HCT116 (cell line): ENCODE measurements around the gene SLC24A3. TPM values are rescaled to one million over a fixed set of nuclear protein-coding genes. Genes with fewer than 3 reads are reported as not detected.

Experiments
- ATAC-seq: fragments of 200-7000 bp; cut with Tn5 transposase; 2 replicates; pipeline ENCODE4 v1.9.1; 2020; ENCODE audit warnings: mild to moderate bottlenecking, moderate library complexity
- BruUV-seq: library from RNA; stranded (reverse); fragments of 400-500 nt; replicated peaks from 2 replicates; lab custom pipeline; 2021; lab: Mats Ljungman, UMichigan
- CTCF ChIA-PET: fragments of 300-600 bp; sonication (Branson Sonifier 250); formaldehyde crosslinking; loops from one replicate; lab custom pipeline; 2021; ENCODE audit warnings: antibody characterized with exemption; lab: Charles Lee
- POLR2A ChIA-PET: fragments of 300-600, 350-600 bp; sonication (Branson Sonifier 250); formaldehyde crosslinking; loops from one replicate; lab custom pipeline; 2021; ENCODE audit warnings: antibody characterized with exemption; lab: Charles Lee
- RAD21 ChIA-PET, 2 experiments: fragments of 300-600 bp; sonication (Branson Sonifier 250); formaldehyde crosslinking; loops; one replicate each; lab custom pipeline; 2023; ENCODE audit warnings: low total read pairs in 2 of 2; ENCODE audit not compliant: uncharacterized antibody in 2 of 2, unreplicated experiment in 2 of 2, low non-redundant PET in 1 of 2; lab: Charles Lee
- DNase-seq: peaks from one replicate; pipeline ENCODE4 v3.0.0-alpha.2; 2010; ENCODE audit warnings: low read depth, low spot score
- H2AFZ ChIP-seq: fragments of 200-600 bp; shearing (Covaris generic), sonication (generic); 2 replicates; pipeline ENCODE4 v1.6.1; 2017; ENCODE audit warnings: low read depth, mixed run types, mixed read lengths, antibody characterized with exemption, low read length; ENCODE audit not compliant: poor library complexity, severe bottlenecking
- H3K27ac ChIP-seq: 2 replicates; pipeline ENCODE4 v1.5.1; 2012; ENCODE audit warnings: low read depth, low read length
- H3K27me3 ChIP-seq: fragments of 200-600 bp; sonication (generic); 2 replicates; pipeline ENCODE4 v1.6.1; 2016; ENCODE audit warnings: mixed run types, low read length, mixed read lengths; ENCODE audit not compliant: insufficient read depth
- H3K36me3 ChIP-seq, 2 experiments: fragments of 200-500 bp in 1 of 2; fragments of 200-600 bp in 1 of 2; sonication (Bioruptor generic) in 1 of 2; sonication (generic) in 1 of 2; 2 replicates each; pipeline versions ENCODE4 v1.5.1 to v1.6.1; 2014 to 2016; ENCODE audit warnings: low read length in 2 of 2, inconsistent platforms in 1 of 2, mixed read lengths in 1 of 2, mixed run types in 1 of 2; ENCODE audit not compliant: insufficient read depth in 2 of 2, control insufficient read depth in 1 of 2
- H3K4me1 ChIP-seq, 2 experiments: fragments of 200-600 bp in 1 of 2; sonication (generic) in 1 of 2; 2 replicates each; pipeline versions ENCODE4 v1.5.1 to v1.6.1; 2012 to 2017; ENCODE audit warnings: low read length in 2 of 2, inconsistent platforms in 1 of 2, mild to moderate bottlenecking in 1 of 2, mixed read lengths in 1 of 2, mixed run types in 1 of 2, moderate library complexity in 1 of 2; ENCODE audit not compliant: insufficient read depth in 2 of 2, control insufficient read depth in 1 of 2
- H3K4me2 ChIP-seq: fragments of 200-600 bp; sonication (generic); 2 replicates; pipeline ENCODE4 v1.6.1; 2017; ENCODE audit warnings: mixed run types, low read length, mixed read lengths
- H3K4me3 ChIP-seq, 2 experiments: fragments of 200-600 bp in 1 of 2; sonication (generic) in 1 of 2; replicated peaks in 1 of 2; 2 replicates each; pipeline ENCODE4 v1.5.1; 2011 to 2016; ENCODE audit warnings: low read length in 2 of 2, control low read depth in 1 of 2, low read depth in 1 of 2, mild to moderate bottlenecking in 1 of 2, mixed read lengths in 1 of 2, mixed run types in 1 of 2
- H3K79me2 ChIP-seq: fragments of 200-600 bp; sonication (generic); 2 replicates; pipeline ENCODE4 v1.6.1; 2017; ENCODE audit warnings: mild to moderate bottlenecking, mixed run types, low read length, moderate library complexity, mixed read lengths; ENCODE audit not compliant: insufficient read depth
- H3K9ac ChIP-seq: fragments of 200-600 bp; sonication (generic); 2 replicates; pipeline ENCODE4 v1.6.1; 2016; ENCODE audit warnings: low read length, mixed read lengths
- H3K9me2 ChIP-seq: fragments of 200-600 bp; sonication (generic), shearing (Covaris generic); 2 replicates; pipeline ENCODE4 v1.6.1; 2017; ENCODE audit warnings: mixed run types, mild to moderate bottlenecking, moderate library complexity; ENCODE audit not compliant: insufficient read depth
- H3K9me3 ChIP-seq, 2 experiments: fragments of 200-500 bp in 1 of 2; fragments of 200-600 bp in 1 of 2; sonication (Bioruptor generic) in 1 of 2; sonication (generic) in 1 of 2; 2 replicates each; pipeline ENCODE4 v1.6.1; 2014 to 2017; ENCODE audit warnings: low read length in 2 of 2, mixed read lengths in 2 of 2, inconsistent platforms in 1 of 2, low read depth in 1 of 2, mild to moderate bottlenecking in 1 of 2, mixed run types in 1 of 2, moderate library complexity in 1 of 2; ENCODE audit not compliant: control insufficient read depth in 1 of 2, insufficient read depth in 1 of 2
- H4K20me1 ChIP-seq: fragments of 200-600 bp; sonication (generic), shearing (Covaris generic); 2 replicates; pipeline ENCODE4 v1.6.1; 2017; ENCODE audit warnings: mixed run types, mild to moderate bottlenecking, moderate library complexity; ENCODE audit not compliant: insufficient read depth
- ATF3 ChIP-seq: IDR thresholded peaks from 2 replicates; pipeline ENCODE4 v1.6.1; 2012
- EZH2 ChIP-seq: fragments of 200-600 bp; sonication (generic); IDR thresholded peaks from 2 replicates; pipeline ENCODE4 v1.6.1; 2017; ENCODE audit warnings: antibody characterized with exemption, mixed run types
- MAX ChIP-seq: IDR thresholded peaks from 2 replicates; pipeline ENCODE4 v1.6.1; 2012
- REST ChIP-seq: IDR thresholded peaks from 2 replicates; pipeline ENCODE4 v1.6.1; 2012; ENCODE audit warnings: low read depth
- TCF7L2 ChIP-seq: IDR thresholded peaks from 2 replicates; pipeline ENCODE4 v1.7.0; 2011; ENCODE audit warnings: borderline replicate concordance, inconsistent platforms; ENCODE audit not compliant: insufficient read depth, insufficient read length; ENCODE audit errors: extremely low read depth
- intact Hi-C: fragments of 100-400 bp; cut with micrococcal nuclease; formaldehyde crosslinking; loops from 2 replicates; pipeline ENCODE4 v1.10.0; 2022
- total RNA-seq: library from RNA; stranded (reverse); gene quantifications from one replicate; pipeline ENCODE4 v1.2.1, GENCODE V29; 2021; ENCODE audit not compliant: unreplicated experiment

The SLC24A3 gene
- total RNA-seq, 1 experiment from 2014 or later = not detected

- ChIA-PET CTCF (no interaction called here), RAD21 (no interaction called here), POLR2A (no interaction called here)
- no peak for DNase-seq
- no peaks in the 10 kb centered on the region for H3K27me3 ChIP-seq
- H3K9ac ChIP-seq = no peak overlapping the region
- intact Hi-C loops = no loop called here
- no peak for TF ChIP-seq TCF7L2
- no peak for TF ChIP-seq ATF3
- TF ChIP-seq REST = no peak
- no peak for TF ChIP-seq MAX
- no peak for TF ChIP-seq EZH2
- no peaks in the 10 kb centered on the region for H3K36me3 ChIP-seq
- no peaks in the 10 kb centered on the region; a peak in 1 of 4 replicates for H3K9me3 ChIP-seq
- H4K20me1 ChIP-seq = no peaks in the 10 kb centered on the region
- H3K27ac ChIP-seq = no peak overlapping the region
- no peak overlapping the region for H3K4me2 ChIP-seq
- H3K9me2 ChIP-seq = no peaks in the 10 kb centered on the region
- ATAC-seq = no peak
- H3K4me3 ChIP-seq = no peak overlapping the region
- BruUV-seq = no TSS peak
- H3K4me1 ChIP-seq = no peaks in the 10 kb centered on the region
- H3K79me2 ChIP-seq = no peaks in the 10 kb centered on the region
- H2AFZ ChIP-seq = no peak overlapping the region
Observed at GRCh38 chr20:19291024-19291817, 78.8 kb downstream of the SLC24A3 start.
